Endodermal cell (in vitro differentiated cells): Measurements from ENCODE around the gene EPPIN. TPM values are rescaled to one million over a fixed set of nuclear protein-coding genes. Genes with fewer than 3 reads are reported as not detected.
"Not testable (repeated sequence)": the region's sequence is repeated elsewhere in the genome, so short reads cannot be mapped to it uniquely, and the experiment has no call there.

ENCODE experiments used
- DNase-seq: peaks from one replicate; pipeline ENCODE4 v3.0.0-alpha.2; 2017
- H3K27ac ChIP-seq: 2 replicates; pipeline ENCODE4 v1.5.1; 2013; ENCODE audit warnings: mild to moderate bottlenecking, low read depth, low read length, moderate library complexity
- H3K27me3 ChIP-seq: 2 replicates; pipeline ENCODE4 v1.6.1; 2013; ENCODE audit warnings: mild to moderate bottlenecking, low read length, moderate library complexity; ENCODE audit not compliant: insufficient read depth, control insufficient read depth, poor library complexity, severe bottlenecking
- H3K36me3 ChIP-seq: 2 replicates; pipeline ENCODE4 v1.7.0; 2013; ENCODE audit warnings: mild to moderate bottlenecking, low read length, moderate library complexity; ENCODE audit not compliant: control insufficient read depth, insufficient read depth
- H3K4me1 ChIP-seq: one replicate; pipeline ENCODE4 v1.7.0; 2013; ENCODE audit warnings: low read length; ENCODE audit not compliant: control insufficient read depth, insufficient read depth
- H3K4me3 ChIP-seq: 2 replicates; pipeline ENCODE4 v1.5.1; 2013; ENCODE audit warnings: mild to moderate bottlenecking, low read length, moderate library complexity
- H3K9ac ChIP-seq: 2 replicates; pipeline ENCODE4 v1.6.1; 2013; ENCODE audit warnings: mild to moderate bottlenecking, low read length, moderate library complexity; ENCODE audit not compliant: poor library complexity, severe bottlenecking; ENCODE audit errors: extremely low read depth
- H3K9me3 ChIP-seq: 2 replicates; pipeline ENCODE4 v1.6.1; 2013; ENCODE audit warnings: mild to moderate bottlenecking, low read length, moderate library complexity; ENCODE audit not compliant: control insufficient read depth
- H3K27ac Mint-ChIP-seq: 2 replicates; pipeline ENCODE4 v1.8.0; 2020; ENCODE audit warnings: mixed read lengths
- H3K27me3 Mint-ChIP-seq: 2 replicates; pipeline ENCODE4 v1.8.0; 2021; ENCODE audit warnings: mild to moderate bottlenecking, mixed read lengths; ENCODE audit not compliant: insufficient read depth
- H3K36me3 Mint-ChIP-seq: 2 replicates; pipeline ENCODE4 v1.8.0; 2020; ENCODE audit warnings: low read depth, mixed read lengths
- H3K4me1 Mint-ChIP-seq: 2 replicates; pipeline ENCODE4 v1.8.0; 2020; ENCODE audit warnings: mixed read lengths
- H3K4me3 Mint-ChIP-seq: 2 replicates; pipeline ENCODE4 v1.8.0; 2020; ENCODE audit warnings: mild to moderate bottlenecking, moderate library complexity, mixed read lengths
- H3K9me3 Mint-ChIP-seq: 2 replicates; pipeline ENCODE4 v1.8.0; 2020; ENCODE audit warnings: mild to moderate bottlenecking, mixed read lengths
- WGBS, 2 experiments: methylation state at CpG; one replicate each; pipeline versions ENCODE4 v1.1.5 to v1.1.7; 2013; ENCODE audit warnings: missing lambda C conversion rate in 2 of 2, mixed read lengths in 1 of 2; ENCODE audit not compliant: insufficient coverage in 1 of 2, insufficient read length in 1 of 2; 5-methylcytosine and 5-hydroxymethylcytosine counted together
- total RNA-seq, 2 donors: library from RNA; stranded (reverse); fragmentation: NEBNext Ultra II Directional in 1 of 2; extraction: Animal tissue kit (Norgen Biotek cat#: 25700) in 1 of 2; gene quantifications; 2 replicates in 1 of 2; 3 replicates in 1 of 2; pipeline ENCODE4 v1.2.1, GENCODE V29; 2021
- TF ChIP-seq, protein P1 (sequence below): fragments of 200-600 bp; sonication (generic); conservative IDR thresholded peaks from 2 replicates; pipeline ENCODE4 v1.5.0; 2021; ENCODE audit warnings: antibody characterized with exemption, mild to moderate bottlenecking

EPPIN gene
- total RNA-seq, 2 donors from 2014 or later, result 0.18 TPM; not detected in 1

DNA sequence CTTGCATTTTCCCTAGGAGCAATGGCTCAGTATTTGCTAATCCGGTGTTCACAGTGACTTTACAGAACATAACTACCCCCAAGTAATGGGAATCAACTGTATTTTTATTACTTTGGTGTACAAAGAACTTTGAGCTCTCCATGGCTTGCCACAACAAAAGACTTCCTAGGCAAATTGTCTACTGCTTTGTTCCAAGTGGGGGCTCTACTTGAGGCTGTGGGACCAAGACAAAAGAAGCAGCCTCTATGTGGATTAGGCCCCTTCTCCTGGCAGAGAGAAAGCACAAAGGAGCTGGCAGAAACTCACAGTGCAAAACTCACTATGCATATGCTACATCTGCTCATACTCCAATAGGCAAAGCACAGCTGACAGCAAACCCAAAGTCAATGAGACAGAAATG is 31.0 kb upstream of the EPPIN start:
- Mint-ChIP-seq H3K27me3 (no peaks in the 10 kb centered on the region), H3K4me1 (peaks cover 21% of the 10 kb centered on the region), H3K36me3 (peaks cover 2% of the 10 kb centered on the region), H3K27ac (peak overlapping the region; percentile 77), H3K9me3 (peaks cover 6% of the 10 kb centered on the region), H3K4me3 (no peak overlapping the region)
- no peak for DNase-seq
- no CpG with 5 or more reads among the region's 1 CpG for WGBS, 2 experiments
- H3K27me3 ChIP-seq, result no peaks in the 10 kb centered on the region
- peaks cover 3% of the 10 kb centered on the region for H3K4me1 ChIP-seq
- no peak overlapping the region for H3K4me3 ChIP-seq
- H3K27ac ChIP-seq, result peak overlapping the region; percentile 78
- H3K9ac ChIP-seq, result no peak overlapping the region
- TF ChIP-seq, protein P1, sequence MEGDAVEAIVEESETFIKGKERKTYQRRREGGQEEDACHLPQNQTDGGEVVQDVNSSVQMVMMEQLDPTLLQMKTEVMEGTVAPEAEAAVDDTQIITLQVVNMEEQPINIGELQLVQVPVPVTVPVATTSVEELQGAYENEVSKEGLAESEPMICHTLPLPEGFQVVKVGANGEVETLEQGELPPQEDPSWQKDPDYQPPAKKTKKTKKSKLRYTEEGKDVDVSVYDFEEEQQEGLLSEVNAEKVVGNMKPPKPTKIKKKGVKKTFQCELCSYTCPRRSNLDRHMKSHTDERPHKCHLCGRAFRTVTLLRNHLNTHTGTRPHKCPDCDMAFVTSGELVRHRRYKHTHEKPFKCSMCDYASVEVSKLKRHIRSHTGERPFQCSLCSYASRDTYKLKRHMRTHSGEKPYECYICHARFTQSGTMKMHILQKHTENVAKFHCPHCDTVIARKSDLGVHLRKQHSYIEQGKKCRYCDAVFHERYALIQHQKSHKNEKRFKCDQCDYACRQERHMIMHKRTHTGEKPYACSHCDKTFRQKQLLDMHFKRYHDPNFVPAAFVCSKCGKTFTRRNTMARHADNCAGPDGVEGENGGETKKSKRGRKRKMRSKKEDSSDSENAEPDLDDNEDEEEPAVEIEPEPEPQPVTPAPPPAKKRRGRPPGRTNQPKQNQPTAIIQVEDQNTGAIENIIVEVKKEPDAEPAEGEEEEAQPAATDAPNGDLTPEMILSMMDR, result no peak
- H3K9me3 ChIP-seq, result no peaks in the 10 kb centered on the region
- no peaks in the 10 kb centered on the region for H3K36me3 ChIP-seq

DNA sequence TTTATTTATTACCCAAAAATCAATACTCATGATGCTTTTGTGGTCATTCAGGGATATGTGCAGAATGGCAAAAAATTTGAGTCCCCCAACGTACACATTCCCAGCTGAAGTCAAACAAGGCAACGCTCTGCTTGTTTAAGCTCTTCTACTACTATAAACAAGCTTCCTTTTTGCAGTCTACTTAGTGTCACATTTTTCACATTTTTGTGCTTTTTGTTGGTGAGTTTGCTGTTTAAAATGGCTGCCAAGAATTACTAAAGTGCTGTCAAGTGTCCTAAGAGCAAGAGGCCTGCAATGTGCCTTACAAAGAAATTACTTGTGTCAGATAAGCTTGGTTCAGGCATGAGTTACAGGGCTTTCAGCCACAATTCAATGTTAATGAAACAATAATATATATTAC is 29.8 kb upstream of the EPPIN start:
- Mint-ChIP-seq H3K27ac (no peak overlapping the region), H3K9me3 (peaks cover 13% of the 10 kb centered on the region), H3K36me3 (peaks cover 4% of the 10 kb centered on the region), H3K27me3 (no peaks in the 10 kb centered on the region), H3K4me3 (no peak overlapping the region), H3K4me1 (peaks cover 17% of the 10 kb centered on the region)
- WGBS, 2 experiments, result 76% methylated on average over 2 of the region's 2 CpGs; no CpG with 5 or more reads in 1 of the 2 experiments
- no peak overlapping the region for H3K27ac ChIP-seq
- H3K4me3 ChIP-seq, result no peak overlapping the region
- TF ChIP-seq, protein P1, result no peak
- H3K36me3 ChIP-seq, result no peaks in the 10 kb centered on the region
- no peaks in the 10 kb centered on the region for H3K4me1 ChIP-seq
- H3K27me3 ChIP-seq, result no peaks in the 10 kb centered on the region
- H3K9me3 ChIP-seq, result no peaks in the 10 kb centered on the region
- no peak for DNase-seq
- H3K9ac ChIP-seq, result no peak overlapping the region

DNA sequence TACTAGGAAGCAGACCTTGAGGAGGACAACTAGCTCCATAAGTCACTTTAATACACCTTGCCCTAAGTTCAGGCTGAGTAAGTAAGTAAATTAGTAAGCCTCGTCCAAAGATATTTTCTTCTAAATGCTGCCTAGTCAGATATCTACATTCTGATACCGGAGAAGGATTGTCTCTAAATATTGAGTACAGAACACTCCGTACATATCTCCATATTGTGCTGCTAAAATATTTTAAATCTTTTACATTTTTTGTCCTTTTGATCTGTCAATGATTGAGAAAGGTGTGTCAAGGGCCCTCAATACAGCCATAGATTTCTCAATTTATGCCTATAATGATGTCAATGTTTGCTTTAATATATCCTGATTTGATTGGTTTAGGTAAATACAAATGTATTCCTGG is 28.7 kb upstream of the EPPIN start:
- peaks cover 4% of the 10 kb centered on the region for H3K36me3 Mint-ChIP-seq
- H3K36me3 ChIP-seq, result no peaks in the 10 kb centered on the region
- H3K9me3 ChIP-seq, result no peaks in the 10 kb centered on the region
- no peak overlapping the region for H3K9ac ChIP-seq
- H3K27me3 ChIP-seq, result no peaks in the 10 kb centered on the region
- no peak for DNase-seq
- TF ChIP-seq, protein P1, result no peak
- no peak overlapping the region for H3K4me3 Mint-ChIP-seq
- H3K9me3 Mint-ChIP-seq, result peaks cover 13% of the 10 kb centered on the region
- WGBS, 2 experiments, result 100% methylated on average over 1 to 2 of the region's 3 CpGs
- no peaks in the 10 kb centered on the region for H3K4me1 ChIP-seq
- H3K27ac ChIP-seq, result no peak overlapping the region
- H3K27me3 Mint-ChIP-seq, result no peaks in the 10 kb centered on the region
- peaks cover 11% of the 10 kb centered on the region for H3K4me1 Mint-ChIP-seq
- no peak overlapping the region for H3K4me3 ChIP-seq
- H3K27ac Mint-ChIP-seq, result no peak overlapping the region

DNA sequence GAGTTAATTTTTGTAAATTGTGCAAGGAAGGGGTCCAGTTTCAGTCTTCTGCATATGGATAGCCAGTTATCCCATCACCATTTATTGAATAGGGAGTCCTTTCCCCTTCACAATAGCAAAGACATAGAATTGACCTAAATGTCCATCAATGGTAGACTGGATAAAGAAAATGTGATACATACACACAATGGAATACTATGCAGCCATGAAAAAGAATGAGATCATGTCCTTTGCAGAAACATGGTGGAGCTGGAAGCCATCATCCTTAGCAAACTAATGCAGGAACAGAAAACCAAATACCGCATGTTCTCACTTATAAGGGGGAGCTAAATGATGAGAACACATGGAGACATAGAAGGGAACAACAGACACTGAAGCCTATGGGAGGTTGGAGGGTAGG is 22.4 kb upstream of the EPPIN start:
- peaks cover 11% of the 10 kb centered on the region for H3K9me3 Mint-ChIP-seq
- not testable (repeated sequence) for H3K4me1 Mint-ChIP-seq, H3K36me3 ChIP-seq, H3K36me3 Mint-ChIP-seq, H3K4me1 ChIP-seq, H3K4me3 ChIP-seq, H3K27me3 Mint-ChIP-seq, H3K9me3 ChIP-seq, H3K27me3 ChIP-seq, H3K27ac ChIP-seq, H3K27ac Mint-ChIP-seq, H3K9ac ChIP-seq, H3K4me3 Mint-ChIP-seq, DNase-seq
- 80 to 92% methylated on average over 1 of the region's 1 CpG for WGBS, 2 experiments
